COLO829 (cell line): ENCODE results near the gene UVRAG.
"Not testable (repeated sequence)": the region's sequence is repeated elsewhere in the genome, so short reads cannot be mapped to it uniquely, and the experiment has no call there.

Experiments
- DNase-seq: peaks from one replicate; pipeline ENCODE4 v3.0.0; 2012; ENCODE audit warnings: low spot score

UVRAG gene

GRCh38 chr11:76075716-76076115, 260.7 kb downstream of the UVRAG start:
- no peak for DNase-seq

DNA sequence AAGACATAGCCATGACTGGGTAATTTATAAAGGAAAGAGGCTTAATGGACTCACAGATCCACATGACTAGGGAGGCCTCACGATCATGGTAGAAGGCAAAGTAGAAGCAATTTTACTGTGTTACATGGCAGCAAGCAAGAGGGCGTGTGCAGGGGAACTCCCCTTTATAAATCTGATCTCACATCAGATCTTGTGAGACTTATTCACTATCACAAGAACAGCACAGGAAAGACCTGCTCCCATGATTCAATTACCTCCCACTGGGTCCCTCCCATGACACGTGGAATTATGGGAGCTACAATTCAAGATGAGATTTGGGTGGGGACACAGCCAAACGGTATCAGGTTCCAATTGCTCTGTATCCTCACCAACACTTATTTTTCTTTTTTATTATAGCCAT, 261.2 kb downstream of the UVRAG start:
- not testable (repeated sequence) for DNase-seq

- no peak for DNase-seq
Measured at GRCh38 chr11:76076749-76077148, 261.7 kb downstream of the UVRAG start.

GRCh38 chr11:76077575-76078150, 262.7 kb downstream of the UVRAG start:
- DNase-seq = no peak

GRCh38 chr11:76081084-76081483, 266.1 kb downstream of the UVRAG start:
- DNase-seq = not testable (repeated sequence)

DNA sequence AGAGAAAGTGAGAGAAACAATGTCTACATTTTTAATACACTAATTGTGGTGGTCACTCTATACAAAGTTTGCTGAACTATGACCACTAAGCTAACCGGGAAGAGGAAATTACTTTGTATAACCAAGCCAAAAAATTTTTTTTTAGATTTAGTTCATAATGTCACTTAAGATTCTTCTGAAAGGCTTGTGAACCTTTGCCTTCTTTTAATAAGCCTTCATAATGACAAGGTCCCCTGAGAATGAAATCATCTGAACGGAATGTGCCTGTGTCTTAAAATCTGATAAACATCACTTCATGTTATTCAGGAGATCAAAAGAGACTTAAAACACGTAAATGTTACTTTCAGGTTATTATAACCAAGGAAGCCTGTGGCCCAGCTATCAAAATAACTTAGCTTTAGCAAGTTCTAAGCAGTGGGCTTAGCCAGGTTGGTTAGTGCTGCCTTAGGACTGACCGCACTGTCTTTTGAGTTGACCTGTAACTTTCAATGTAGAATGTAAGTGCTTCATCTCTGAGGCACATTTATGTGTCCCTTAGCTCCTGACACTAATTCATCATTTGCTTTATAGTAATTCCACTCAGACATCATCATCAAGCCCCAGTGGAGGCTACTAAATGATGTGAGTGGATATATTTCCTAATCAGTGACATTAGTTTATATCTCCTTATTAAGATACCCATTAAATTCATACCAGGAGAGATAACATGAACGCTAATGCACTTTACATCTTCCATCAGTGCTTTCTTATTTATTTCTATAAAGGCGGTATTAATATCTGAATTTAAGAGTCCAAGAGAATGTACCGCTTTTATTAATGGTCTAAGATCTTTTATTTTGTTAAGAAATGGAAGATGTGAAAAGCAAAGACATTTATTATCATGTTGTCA, 268.8 kb downstream of the UVRAG start:
- DNase-seq = no peak

GRCh38 chr11:76085270-76085669, 270.3 kb downstream of the UVRAG start:
- DNase-seq = no peak

DNA sequence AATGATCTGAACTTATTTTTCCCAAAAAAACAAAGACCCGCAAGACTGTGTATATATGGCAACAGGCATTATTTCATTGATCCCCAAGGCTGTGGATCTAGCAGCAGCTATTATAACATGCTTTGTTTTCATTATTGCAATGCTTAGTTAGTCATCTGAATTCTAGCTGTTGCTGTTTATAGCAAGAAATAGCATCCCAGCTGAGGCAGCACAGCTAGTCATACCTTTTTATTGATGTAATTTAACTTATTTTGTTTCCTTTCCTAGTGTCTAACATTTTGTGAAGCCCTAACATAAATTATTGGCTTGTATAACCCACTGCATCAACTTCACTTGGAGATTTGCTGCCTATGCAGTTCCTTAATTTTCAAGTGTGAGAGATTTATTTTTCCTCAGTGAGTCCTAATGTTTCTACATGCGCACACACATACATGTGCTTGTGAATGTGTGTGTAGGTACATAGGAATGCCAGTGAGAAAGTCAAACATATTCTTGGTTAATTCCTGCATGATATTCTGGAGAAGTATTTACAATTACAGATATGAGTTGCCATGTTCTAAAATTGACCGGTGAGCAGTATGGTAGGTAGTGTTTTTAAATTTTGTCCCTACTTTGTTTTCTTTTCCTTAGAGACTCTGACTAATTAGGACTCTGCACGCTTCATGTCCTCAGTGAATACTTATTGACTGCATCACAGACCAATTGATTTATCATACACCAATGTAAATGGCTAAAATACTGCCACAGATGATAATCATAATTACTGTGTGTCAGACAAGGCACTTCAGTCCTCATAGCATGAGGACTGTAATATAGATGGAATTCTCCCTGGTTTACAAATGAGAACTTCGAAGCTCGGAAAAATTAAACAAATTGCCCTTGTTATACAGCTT, 272.0 kb downstream of the UVRAG start:
- DNase-seq = no peak

DNA sequence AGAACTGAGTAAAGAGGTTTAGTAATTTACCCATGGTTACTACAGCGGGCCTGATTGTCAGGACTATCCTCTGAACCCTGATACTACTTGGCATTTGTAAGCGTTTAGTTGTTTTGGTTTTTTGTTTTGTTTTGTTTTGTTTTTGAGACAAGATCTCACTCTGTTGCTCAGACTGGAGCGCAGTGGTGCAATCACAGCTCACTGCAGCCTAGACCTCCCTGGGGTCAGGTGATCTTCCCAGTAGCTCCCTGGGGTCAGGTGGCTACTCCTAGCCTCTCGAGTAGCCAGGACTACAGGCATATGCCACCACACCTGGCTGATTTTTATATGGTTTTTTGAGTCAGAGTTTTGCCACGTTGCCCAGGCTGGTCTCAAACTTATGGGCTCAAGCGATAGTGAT, 272.7 kb downstream of the UVRAG start:
- no peak for DNase-seq

DNA sequence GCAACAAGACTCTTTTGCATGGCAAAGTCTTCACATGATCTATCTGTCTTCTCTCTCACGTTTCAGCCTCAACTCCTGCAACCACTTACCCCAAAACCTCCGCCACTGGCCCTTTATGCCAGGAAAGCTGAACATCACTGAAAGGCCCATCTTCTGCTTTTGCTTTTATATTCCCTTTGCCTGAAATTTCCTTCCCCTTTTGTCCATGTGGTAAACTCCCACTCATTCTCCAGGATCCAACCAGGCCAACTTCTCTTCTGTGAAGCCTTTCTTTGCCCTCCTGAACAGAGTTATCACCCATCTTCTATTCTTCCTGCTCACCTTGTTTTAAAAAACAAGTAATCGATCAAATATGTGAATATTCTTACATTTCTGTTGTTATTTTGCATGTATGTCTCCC, 273.5 kb downstream of the UVRAG start:
- no peak for DNase-seq

DNA sequence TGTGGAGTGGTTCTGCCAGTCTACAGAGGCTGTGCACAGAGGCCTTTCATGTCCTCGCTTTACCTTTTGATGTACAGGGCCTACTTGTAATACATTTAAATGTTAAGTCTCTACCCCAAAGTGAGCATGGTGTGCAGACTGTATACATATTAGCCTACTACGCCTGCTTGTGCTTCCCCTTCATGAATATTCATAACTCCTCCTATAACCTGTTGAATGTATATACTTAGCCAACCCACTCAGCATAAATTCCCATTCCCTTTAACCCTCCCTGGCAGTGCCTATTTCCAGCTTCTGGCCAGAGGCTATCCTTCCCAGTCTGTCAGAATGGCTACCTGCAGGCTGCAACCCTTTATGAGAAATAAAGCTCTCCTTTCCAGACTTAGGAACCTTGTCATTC, 275.2 kb downstream of the UVRAG start:
- no peak for DNase-seq

- no peak for DNase-seq
Measured at GRCh38 chr11:76090821-76091220, 275.8 kb downstream of the UVRAG start.

- no peak for DNase-seq
Measured at GRCh38 chr11:76094740-76095139, 279.7 kb downstream of the UVRAG start.

DNA sequence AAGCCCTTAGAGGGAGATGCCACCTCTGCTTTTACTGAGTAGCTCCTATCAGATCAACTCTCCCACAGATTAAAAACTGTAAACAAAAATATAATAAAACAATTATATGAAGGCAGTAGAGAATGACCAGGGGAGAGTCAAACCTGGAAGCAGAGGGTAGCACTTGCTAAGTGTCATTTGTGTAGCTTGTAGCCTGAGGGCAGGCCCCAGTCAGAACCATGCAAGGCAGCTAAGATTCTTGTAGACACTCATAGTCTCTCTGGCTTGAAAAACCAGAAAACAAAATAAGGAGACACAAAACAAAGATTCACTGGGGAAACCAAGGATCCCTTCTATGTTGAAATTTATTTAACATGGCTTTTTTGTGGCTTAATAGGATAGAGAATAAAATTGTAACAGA, 280.9 kb downstream of the UVRAG start:
- DNase-seq = no peak

- DNase-seq = no peak
Measured at GRCh38 chr11:76096552-76096951, 281.5 kb downstream of the UVRAG start.

DNA sequence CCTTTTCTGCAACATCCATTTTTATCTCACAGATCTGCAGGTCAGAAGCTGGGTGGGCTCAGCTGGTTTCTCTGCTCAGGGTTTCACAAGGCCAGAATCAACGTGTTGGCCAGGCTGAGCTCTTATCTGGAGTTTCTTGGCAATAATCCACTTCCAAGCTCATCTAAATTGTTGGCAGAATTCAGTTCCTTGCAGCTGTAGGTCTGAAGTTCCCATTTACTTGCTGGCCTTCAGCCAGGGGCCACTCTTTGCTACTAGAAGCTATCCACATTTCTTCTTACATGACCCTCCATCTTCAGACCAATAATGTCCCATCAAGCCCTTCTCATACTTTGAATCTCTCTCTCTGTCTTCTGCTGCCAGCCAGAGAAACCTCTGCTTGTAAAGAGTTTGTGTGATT, 287.8 kb downstream of the UVRAG start:
- no peak for DNase-seq

GRCh38 chr11:76103460-76103859, 288.4 kb downstream of the UVRAG start:
- no peak for DNase-seq

GRCh38 chr11:76104285-76104684, 289.3 kb downstream of the UVRAG start:
- DNase-seq = no peak

DNA sequence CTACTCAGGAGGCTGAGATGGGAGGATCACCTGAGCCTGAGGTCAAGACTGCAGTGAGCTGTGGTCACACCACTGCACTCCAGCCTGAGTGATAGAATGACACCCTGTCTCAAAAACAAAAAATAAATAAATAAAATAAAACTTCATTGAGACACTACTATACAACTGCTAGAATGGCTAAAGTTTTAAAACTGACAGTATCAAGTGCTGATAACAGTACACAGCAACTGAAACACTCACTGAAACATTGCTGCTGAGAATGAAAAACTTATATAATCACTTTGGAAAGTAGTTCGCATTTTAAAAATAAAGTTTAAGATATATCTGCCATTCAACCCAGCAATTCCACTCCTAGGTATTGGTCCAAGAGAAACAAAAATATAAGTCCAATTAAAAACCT, 290.6 kb downstream of the UVRAG start:
- DNase-seq = no peak

DNA sequence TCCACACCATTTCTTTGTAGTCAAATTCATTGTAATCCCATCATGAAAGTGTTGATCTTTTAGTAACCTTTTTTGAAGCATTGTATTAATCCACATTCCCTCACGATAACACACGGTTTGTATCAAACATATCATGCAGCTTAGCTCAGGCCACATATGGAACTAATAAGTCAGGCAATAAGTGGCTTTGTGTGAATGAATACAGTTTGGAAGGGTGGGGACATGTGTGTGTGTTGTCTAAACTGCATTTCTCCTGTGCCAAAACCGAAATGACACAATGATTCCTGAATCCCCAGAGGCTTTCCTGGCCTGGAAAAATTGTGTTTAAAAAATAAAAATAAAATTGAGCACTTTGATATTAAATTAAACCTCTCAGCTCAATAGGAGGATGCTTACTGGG, 293.0 kb downstream of the UVRAG start:
- no peak for DNase-seq

- DNase-seq = no peak
Measured at GRCh38 chr11:76114238-76114637, 299.2 kb downstream of the UVRAG start.

- DNase-seq = no peak
Measured at GRCh38 chr11:76115555-76115954, 300.5 kb downstream of the UVRAG start.

DNA sequence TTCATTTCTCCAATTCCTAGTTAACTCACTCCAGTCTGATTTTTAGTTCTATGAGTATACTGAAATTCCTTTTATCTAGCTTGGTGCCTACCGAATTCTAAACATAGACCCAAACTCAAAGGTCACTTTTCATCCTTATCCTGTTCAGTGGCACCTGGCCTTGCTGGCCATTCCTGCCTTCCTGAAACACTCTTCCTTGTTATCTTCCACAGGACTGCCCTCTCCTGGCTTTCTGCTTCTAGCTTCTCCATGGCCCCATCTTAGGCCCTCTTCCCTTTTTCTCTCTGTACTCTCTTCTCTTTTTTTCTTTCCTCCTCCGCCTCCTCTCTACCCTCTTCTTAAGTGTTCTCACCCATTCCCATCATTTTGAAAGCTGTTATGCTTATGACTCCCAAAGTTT, 304.0 kb downstream of the UVRAG start:
- DNase-seq = no peak
